SU-DHL-6 (cell line): ENCODE data around the gene MFSD2A.

ENCODE experiments used
- H2AFZ ChIP-seq: fragments of 200-600 bp; sonication (generic); 2 replicates; pipeline ENCODE4 v1.6.1; 2014; ENCODE audit warnings: low read depth, mild to moderate bottlenecking, moderate library complexity, mixed read lengths, antibody characterized with exemption, low read length; ENCODE audit not compliant: severe bottlenecking
- H3F3A ChIP-seq: fragments of 200-600 bp; shearing (Covaris generic); 2 replicates; pipeline ENCODE4 v1.6.0; 2016; ENCODE audit warnings: antibody characterized with exemption, mild to moderate bottlenecking; ENCODE audit not compliant: insufficient read depth
- H3K27ac ChIP-seq: fragments of 200-600 bp; sonication (generic); 2 replicates; pipeline ENCODE4 v1.5.1; 2016; ENCODE audit warnings: low read depth, mild to moderate bottlenecking, low read length, moderate library complexity, mixed read lengths
- H3K27me3 ChIP-seq: fragments of 200-600 bp; sonication (generic), shearing (Covaris generic); 2 replicates; pipeline ENCODE4 v1.6.0; 2014; ENCODE audit warnings: mild to moderate bottlenecking, low read length
- H3K36me3 ChIP-seq: fragments of 200-600 bp; sonication (generic); 2 replicates; pipeline ENCODE4 v1.6.1; 2014; ENCODE audit warnings: mild to moderate bottlenecking, low read length, mixed read lengths
- H3K4me2 ChIP-seq: fragments of 300-600, 200-600 bp; shearing (Covaris generic), sonication (generic); 2 replicates; pipeline ENCODE4 v1.6.0; 2014; ENCODE audit warnings: low read length, low read depth, mild to moderate bottlenecking; ENCODE audit not compliant: poor library complexity, severe bottlenecking
- H3K4me3 ChIP-seq: fragments of 200-600 bp; sonication (generic); 2 replicates; pipeline ENCODE4 v1.5.1; 2014; ENCODE audit warnings: antibody characterized with exemption, low read length, mild to moderate bottlenecking, mixed read lengths; ENCODE audit not compliant: insufficient read depth, poor library complexity, severe bottlenecking
- H3K79me2 ChIP-seq: fragments of 200-600 bp; sonication (generic); 2 replicates; pipeline ENCODE4 v1.6.1; 2014; ENCODE audit warnings: mild to moderate bottlenecking, low read length, moderate library complexity; ENCODE audit not compliant: insufficient read depth
- H3K9ac ChIP-seq: fragments of 200-600 bp; sonication (generic); 2 replicates; pipeline ENCODE4 v1.7.0; 2014; ENCODE audit warnings: mild to moderate bottlenecking, low read length
- H3K9me2 ChIP-seq: fragments of 200-600 bp; sonication (generic); replicated peaks from 2 replicates; pipeline ENCODE4 v1.6.1; 2014; ENCODE audit warnings: low read length; ENCODE audit not compliant: insufficient read depth
- H3K9me3 ChIP-seq: fragments of 200-600 bp; sonication (generic); 2 replicates; pipeline ENCODE4 v1.6.1; 2014; ENCODE audit warnings: low read length, mixed read lengths; ENCODE audit not compliant: insufficient read depth
- H4K20me1 ChIP-seq: fragments of 200-600 bp; sonication (generic); 2 replicates; pipeline ENCODE4 v1.6.1; 2014; ENCODE audit warnings: low read depth, mild to moderate bottlenecking, antibody characterized with exemption, low read length, moderate library complexity, mixed read lengths
- EZH2phosphoT487 ChIP-seq: fragments of 200-600 bp; sonication (generic), shearing (Covaris generic); conservative IDR thresholded peaks from 2 replicates; pipeline ENCODE4 v1.6.1; 2018; ENCODE audit warnings: mild to moderate bottlenecking, antibody characterized with exemption, low read length, moderate library complexity, mixed read lengths
- TF ChIP-seq, protein P1 (sequence below): fragments of 200-600 bp; sonication (generic); IDR thresholded peaks from one replicate; pipeline ENCODE4 v1.5.1; 2017; ENCODE audit warnings: antibody characterized with exemption, mild to moderate bottlenecking, low read length, moderate library complexity; ENCODE audit not compliant: insufficient read depth, poor library complexity, severe bottlenecking

Gene MFSD2A

DNA sequence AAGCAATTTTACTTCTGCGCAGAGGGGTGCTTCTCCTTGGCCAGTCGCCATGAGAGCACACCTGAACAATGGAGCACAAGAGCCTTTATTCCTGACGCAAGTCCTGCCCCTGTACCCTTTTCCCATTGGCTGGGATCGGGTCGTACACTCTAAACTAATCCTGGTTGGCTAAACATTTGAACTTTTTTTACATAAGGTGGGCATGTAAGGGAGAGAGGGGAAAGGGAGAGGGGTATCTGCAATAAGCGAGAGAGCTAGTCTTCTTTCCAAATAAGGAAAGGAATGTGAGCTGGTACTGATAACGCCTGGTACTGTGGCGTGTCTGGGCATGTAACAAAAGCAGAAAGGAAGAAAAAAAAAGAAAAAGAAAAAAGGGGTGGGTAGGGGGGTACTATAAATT lies 21.8 kb downstream of the MFSD2A start:
- no peak overlapping the region for H3K27ac ChIP-seq
- no peak for TF ChIP-seq EZH2phosphoT487
- TF ChIP-seq, protein P1, sequence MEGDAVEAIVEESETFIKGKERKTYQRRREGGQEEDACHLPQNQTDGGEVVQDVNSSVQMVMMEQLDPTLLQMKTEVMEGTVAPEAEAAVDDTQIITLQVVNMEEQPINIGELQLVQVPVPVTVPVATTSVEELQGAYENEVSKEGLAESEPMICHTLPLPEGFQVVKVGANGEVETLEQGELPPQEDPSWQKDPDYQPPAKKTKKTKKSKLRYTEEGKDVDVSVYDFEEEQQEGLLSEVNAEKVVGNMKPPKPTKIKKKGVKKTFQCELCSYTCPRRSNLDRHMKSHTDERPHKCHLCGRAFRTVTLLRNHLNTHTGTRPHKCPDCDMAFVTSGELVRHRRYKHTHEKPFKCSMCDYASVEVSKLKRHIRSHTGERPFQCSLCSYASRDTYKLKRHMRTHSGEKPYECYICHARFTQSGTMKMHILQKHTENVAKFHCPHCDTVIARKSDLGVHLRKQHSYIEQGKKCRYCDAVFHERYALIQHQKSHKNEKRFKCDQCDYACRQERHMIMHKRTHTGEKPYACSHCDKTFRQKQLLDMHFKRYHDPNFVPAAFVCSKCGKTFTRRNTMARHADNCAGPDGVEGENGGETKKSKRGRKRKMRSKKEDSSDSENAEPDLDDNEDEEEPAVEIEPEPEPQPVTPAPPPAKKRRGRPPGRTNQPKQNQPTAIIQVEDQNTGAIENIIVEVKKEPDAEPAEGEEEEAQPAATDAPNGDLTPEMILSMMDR: no peak
- no peaks in the 10 kb centered on the region for H3K27me3 ChIP-seq
- no peak overlapping the region for H3K9ac ChIP-seq
- H3K9me3 ChIP-seq: no peaks in the 10 kb centered on the region
- H3F3A ChIP-seq: peaks cover 6% of the 10 kb centered on the region; the same call in 1 of the 2 replicates
- no peak overlapping the region for H2AFZ ChIP-seq
- no peaks in the 10 kb centered on the region for H3K36me3 ChIP-seq
- no peaks in the 10 kb centered on the region for H3K9me2 ChIP-seq
- H3K4me3 ChIP-seq: no peak overlapping the region
- H3K4me2 ChIP-seq: no peak overlapping the region
- H4K20me1 ChIP-seq: no peaks in the 10 kb centered on the region
- no peaks in the 10 kb centered on the region for H3K79me2 ChIP-seq

DNA sequence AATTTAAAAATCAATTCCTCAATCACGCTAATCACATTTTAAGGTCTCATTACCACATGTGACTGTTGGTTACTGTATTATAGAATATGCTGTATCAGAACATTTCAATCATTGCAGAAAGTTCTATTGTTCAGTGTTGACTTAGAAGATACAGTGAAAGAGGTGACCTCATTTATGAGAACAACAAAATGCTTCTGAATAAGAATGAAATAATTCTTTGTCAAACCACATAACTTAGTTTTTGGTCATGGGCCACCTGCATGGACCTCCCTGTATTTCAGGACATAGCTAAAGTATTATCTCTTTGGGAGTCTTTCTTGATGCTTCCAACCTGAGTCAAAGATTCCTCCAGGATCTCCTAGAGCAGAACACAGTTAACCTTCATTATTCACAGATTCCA lies 22.3 kb downstream of the MFSD2A start:
- Histone ChIP-seq H3K4me3 (no peak overlapping the region), H3K27ac (no peak overlapping the region), H3K9ac (no peak overlapping the region)

DNA sequence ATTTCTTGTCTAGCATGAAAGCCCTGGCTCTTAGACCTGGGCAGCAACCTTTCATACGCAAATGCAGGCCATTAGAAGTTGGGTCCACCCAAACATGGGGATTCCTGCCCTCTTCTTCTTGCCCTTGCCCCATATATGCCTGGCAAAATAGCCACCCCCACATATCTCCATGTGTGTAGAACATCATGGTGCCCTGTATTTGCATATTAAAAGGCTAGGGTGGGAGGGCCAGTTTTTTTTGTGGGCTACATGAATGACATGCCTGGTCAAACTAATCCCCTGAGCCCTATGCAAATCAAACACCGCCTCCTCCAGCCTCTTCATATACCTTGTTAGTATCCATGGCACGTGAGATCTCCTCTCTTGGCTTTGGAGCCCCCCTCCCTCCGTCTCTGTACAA lies 24.7 kb downstream of the MFSD2A start:
- Histone ChIP-seq H3K9me2 (no peaks in the 10 kb centered on the region), H3K4me2 (no peak overlapping the region), H3K27ac (no peak overlapping the region)

More for the DNA sequence above, 22.3 kb downstream of the MFSD2A start:
- H3F3A ChIP-seq: peaks cover 2% of the 10 kb centered on the region; the same call in 1 of the 2 replicates
- H3K36me3 ChIP-seq: no peaks in the 10 kb centered on the region
- H3K4me2 ChIP-seq: no peak overlapping the region
- no peak for TF ChIP-seq EZH2phosphoT487
- TF ChIP-seq, protein P1: no peak
- no peaks in the 10 kb centered on the region for H3K9me2 ChIP-seq
- no peak overlapping the region for H2AFZ ChIP-seq
- no peaks in the 10 kb centered on the region for H4K20me1 ChIP-seq
- H3K9me3 ChIP-seq: no peaks in the 10 kb centered on the region
- H3K27me3 ChIP-seq: no peaks in the 10 kb centered on the region
- H3K79me2 ChIP-seq: no peaks in the 10 kb centered on the region

More for the DNA sequence above, 24.7 kb downstream of the MFSD2A start:
- H3K9ac ChIP-seq: no peak overlapping the region
- no peaks in the 10 kb centered on the region for H3K79me2 ChIP-seq
- H3K9me3 ChIP-seq: no peaks in the 10 kb centered on the region
- no peaks in the 10 kb centered on the region for H3F3A ChIP-seq
- no peak overlapping the region for H3K4me3 ChIP-seq
- TF ChIP-seq, protein P1: no peak
- TF ChIP-seq EZH2phosphoT487: no peak
- H2AFZ ChIP-seq: no peak overlapping the region
- no peaks in the 10 kb centered on the region for H3K36me3 ChIP-seq
- H3K27me3 ChIP-seq: no peaks in the 10 kb centered on the region
- no peaks in the 10 kb centered on the region for H4K20me1 ChIP-seq
